ENCODE measurements around the gene RAB3IP.
"Not testable (repeated sequence)": the region's sequence is repeated elsewhere in the genome, so short reads cannot be mapped to it uniquely, and the experiment has no call there.

Gene RAB3IP

GRCh38 chr12:69851976-69852375 is 113.3 kb downstream of the RAB3IP start:
- no peak for TF ChIP-seq CTCF (IDR thresholded peaks at IDR 0.05; ENCODE audit: borderline replicate concordance, control extremely low read depth, extremely low read depth, insufficient read depth, missing control alignments)
- no peak for DNase-seq (ENCODE audit: low spot score)

DNA sequence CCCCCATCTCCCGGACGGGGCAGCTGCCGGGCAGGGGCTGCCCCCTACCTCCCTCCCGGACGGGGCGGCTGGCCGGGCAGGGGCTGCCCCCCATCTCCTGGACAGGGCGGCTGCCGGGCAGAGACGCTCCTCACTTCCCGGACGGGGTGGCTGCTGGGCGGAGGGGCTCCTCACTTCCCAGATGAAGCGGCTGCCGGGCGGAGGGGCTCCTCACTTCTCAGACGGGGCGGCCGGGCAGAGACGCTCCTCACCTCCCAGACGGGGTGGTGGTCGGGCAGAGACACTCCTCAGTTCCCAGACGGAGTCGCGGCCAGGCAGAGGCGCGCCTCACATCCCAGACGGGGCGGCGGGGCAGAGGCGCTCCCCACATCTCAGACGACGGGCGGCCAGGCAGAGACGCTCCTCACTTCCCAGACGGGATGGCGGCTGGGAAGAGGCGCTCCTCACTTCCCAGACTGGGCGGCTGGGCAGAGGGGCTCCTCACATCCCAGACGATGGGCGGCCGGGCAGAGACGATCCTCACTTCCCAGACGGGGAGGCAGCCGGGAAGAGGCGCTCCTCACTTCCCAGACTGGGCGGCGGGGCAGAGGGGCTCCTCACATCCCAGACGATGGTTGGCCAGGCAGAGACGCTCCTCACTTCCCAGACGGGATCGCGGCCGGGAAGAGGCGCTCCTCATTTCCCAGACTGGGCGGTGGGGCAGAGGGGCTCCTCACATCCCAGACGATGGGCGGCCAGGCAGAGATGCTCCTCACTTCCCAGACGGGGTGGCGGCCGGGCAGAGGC is 114.7 kb downstream of the RAB3IP start:
- in situ Hi-C loops (cut with MboI; ENCODE audit: low sequenced_read_pairs, unreplicated experiment); DNase-seq (ENCODE audit: low spot score): not testable (repeated sequence)

More at GRCh38 chr12:69851976-69852375, 113.3 kb downstream of the RAB3IP start:
- in situ Hi-C loops (cut with MboI; ENCODE audit: low sequenced_read_pairs, unreplicated experiment): no loop called here

GRCh38 chr12:69866698-69867097 is 128.0 kb downstream of the RAB3IP start:
- in situ Hi-C loops (cut with MboI; ENCODE audit: low sequenced_read_pairs, unreplicated experiment): no loop called here
- TF ChIP-seq CTCF (IDR thresholded peaks at IDR 0.05; ENCODE audit: borderline replicate concordance, control extremely low read depth, extremely low read depth, insufficient read depth, missing control alignments): no peak

GRCh38 chr12:69868695-69869094 is 130.0 kb downstream of the RAB3IP start:
- DNase-seq (ENCODE audit: low spot score): no peak
- TF ChIP-seq CTCF (IDR thresholded peaks at IDR 0.05; ENCODE audit: borderline replicate concordance, control extremely low read depth, extremely low read depth, insufficient read depth, missing control alignments): no peak
- in situ Hi-C loops (cut with MboI; ENCODE audit: low sequenced_read_pairs, unreplicated experiment): no loop called here

More at GRCh38 chr12:69866698-69867097, 128.0 kb downstream of the RAB3IP start:
- no peak for DNase-seq (ENCODE audit: low spot score)

DNA sequence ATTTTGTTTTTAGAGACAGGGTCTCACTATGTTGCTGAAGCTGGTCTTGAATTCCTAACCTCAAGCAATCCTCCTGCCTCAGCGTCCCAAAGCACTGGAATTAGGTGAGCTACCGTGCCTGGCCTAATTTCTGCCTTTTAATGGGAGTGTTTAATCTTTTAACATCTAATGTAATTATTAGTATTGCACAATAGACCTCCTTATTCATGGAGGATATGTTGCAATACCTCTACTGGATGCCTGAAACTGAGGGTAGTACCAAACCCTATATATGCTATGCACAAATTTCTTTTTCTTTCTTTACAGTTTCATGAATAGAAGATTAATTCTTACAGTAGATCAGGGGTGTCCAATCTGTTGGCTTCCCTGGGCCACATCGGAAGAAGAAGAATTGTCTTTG is 134.1 kb downstream of the RAB3IP start:
- in situ Hi-C loops (cut with MboI; ENCODE audit: low sequenced_read_pairs, unreplicated experiment): no loop called here
- no peak for TF ChIP-seq CTCF (IDR thresholded peaks at IDR 0.05; ENCODE audit: borderline replicate concordance, control extremely low read depth, extremely low read depth, insufficient read depth, missing control alignments)
- no peak for DNase-seq (ENCODE audit: low spot score)
